NT2/D1 (cell line): ENCODE measurements around the gene SNX2.

Source experiments
- SUZ12 ChIP-seq: IDR thresholded peaks from 2 replicates; pipeline ENCODE4 v1.6.1; 2011; ENCODE audit not compliant: insufficient read length, insufficient read depth; ENCODE audit errors: extremely low read depth
- ZNF274 ChIP-seq: IDR thresholded peaks from 2 replicates; pipeline ENCODE4 v1.6.1; 2011; ENCODE audit warnings: mild to moderate bottlenecking, low read depth, low read length

DNA sequence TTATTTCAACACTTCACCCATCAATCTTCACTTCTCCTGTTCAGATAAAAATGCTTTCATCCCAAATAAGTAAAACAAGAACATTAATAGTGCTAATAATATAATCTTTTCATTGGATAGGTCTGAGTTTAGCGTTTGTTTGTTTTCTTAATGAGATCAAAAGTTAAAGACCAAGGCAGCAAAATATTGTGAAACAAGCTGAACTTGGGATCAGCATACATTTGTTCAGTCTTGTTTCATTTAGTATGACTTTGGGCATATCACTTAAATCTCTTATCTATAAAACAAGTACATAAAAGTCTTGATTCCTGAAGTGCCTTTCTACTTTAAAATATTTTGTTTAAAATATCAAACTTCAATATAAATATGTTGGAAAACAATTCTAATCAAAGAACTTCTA lies 57.1 kb downstream of the SNX2 start:
- no peak for TF ChIP-seq ZNF274
- no peak for TF ChIP-seq SUZ12
